ENCODE results near the gene AMER3.

AMER3 gene

DNA sequence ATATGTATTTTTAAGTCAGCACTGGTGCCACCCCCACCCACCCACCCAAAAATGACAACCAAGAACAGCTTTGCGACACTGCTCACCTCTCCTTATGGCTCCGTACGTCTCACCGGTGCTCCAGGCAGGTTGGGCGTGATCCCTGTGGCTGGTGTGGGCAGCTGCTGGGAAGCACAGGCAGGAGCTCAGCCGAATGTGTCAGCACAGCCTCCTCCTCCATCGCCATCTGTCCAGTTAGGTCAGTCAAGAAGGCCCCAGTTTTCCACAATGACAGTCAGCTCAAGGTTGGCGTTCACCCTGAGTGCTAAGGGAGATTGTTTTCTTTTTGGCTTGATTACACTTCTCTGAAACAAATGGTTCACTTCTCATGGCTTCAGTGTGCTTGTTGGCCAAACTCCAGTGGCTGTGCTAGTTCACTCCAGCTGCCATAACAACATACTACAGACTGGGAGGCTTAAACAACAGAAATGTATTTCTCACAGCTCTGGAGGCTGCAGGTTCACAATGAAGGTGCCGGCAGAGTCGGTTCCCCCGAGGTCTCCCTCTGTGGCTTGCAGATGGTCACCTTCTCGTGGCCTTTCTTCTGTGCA is 30.2 kb downstream of the AMER3 start:
- DNase-seq (ENCODE audit: low read depth in 2 of 2), result no peak

DNA sequence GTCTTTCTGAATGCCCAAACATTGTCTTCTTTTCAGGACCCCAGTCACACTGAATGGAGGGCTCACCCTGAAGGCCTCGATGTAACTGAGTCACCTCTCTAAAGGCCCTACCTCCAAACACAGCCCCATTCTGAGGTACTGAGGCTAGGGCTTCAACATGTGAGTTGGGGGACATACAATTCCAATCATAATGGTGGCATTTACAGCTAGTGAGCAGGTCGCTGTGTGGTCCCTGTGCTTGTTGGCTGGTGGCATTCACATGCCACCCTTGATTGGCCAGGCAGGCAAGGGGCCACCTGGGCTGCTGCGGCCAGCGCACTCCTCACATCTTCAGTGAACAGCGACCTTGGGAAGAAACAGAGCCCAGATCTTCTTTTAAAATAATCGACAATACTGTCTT is 30.7 kb downstream of the AMER3 start:
- no peak for DNase-seq (ENCODE audit: low read depth in 2 of 2)

DNA sequence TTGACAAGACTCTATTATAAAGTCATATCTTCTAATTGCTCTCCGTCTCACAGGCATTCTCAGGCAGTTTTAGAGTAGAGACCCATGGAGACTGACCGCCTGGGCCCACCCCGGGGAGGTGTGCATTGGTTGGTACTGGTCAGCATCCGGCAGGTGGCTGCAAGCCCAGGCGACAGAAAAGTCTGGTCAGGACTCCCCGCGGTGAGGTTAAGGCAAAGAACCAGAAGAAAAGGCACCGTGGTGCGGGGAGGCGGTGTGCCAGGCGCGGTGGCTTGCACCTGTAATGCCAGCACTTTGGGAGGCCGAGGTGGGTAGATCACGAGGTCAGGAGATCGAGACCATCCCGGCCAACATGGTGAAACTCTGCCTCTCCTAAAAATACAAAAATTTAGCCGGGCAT is 32.5 kb downstream of the AMER3 start:
- DNase-seq (ENCODE audit: low read depth in 2 of 2), result no peak

DNA sequence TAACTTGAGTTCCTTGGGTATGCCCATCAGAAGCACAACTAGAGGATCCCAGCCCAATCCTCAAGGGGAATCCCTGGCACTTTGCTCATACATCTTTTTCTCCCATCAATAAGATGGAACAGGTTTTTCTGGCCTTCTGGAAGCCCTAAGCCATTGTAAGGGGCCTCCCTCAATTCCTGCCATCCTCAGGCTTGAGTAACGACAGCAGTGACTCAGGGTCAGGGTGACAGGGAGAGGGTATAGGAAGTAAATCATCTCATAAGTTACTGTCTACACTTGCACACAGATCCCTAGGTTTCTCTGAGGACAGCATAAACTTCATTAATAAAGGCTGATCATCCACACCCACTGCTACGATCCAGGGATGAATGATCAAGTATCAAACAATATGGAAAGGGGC is 35.0 kb downstream of the AMER3 start:
- no peak for DNase-seq (ENCODE audit: low read depth in 2 of 2)

DNA sequence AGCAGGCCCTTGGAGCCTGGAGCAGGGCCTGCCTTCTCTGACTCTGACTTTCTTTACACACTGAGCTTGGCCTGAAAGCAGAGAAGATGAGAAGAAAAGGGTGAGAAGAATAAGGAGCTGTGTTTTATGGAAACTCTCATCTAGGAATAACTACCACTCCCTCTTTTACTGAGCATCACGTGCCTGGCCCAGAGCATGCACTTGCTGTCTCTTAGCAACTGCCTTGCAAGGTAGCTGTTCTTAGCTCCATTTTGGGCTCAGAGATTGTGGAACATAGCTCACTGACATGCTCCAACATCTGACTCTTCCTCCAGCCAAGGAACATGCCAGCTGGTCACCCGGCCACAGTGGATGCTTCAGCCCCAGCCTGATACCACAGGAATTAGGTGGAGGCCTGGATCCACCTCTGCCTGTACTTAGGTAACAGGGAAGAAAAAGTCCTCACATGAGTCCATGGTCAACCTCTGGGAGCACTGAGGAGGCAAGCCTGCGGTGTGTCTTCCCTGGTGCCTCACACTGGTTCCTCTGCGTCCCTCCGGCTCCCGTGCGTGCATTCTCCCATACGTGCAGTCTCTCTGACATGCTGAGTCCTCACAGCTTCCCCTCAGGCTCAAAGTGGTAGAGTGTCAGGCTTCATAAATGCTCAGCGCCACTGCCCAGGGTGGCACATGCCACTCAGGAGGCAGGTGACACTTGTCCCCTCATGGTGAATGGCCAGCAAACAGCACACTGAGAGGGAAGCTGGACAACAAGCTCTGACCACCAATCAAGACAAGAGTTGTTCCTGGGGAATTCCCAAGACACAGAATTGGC is 35.7 kb downstream of the AMER3 start:
- DNase-seq (ENCODE audit: low read depth in 2 of 2), result no peak

DNA sequence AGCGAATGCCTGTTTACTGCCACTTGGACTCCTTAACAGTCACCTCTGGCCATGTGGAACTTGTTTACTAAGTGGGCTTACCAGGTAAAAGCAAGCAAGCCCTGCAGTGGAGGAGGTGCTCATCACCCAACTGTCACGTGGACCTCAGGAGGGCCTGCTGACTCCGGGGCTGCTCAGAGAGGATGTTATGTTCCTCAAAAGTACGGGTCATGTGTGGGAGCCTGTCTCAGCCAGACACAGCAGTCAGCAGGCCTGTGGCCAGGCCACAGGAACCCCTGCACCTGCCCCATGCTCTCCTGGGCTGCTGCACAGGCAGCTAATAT is 36.2 kb downstream of the AMER3 start:
- DNase-seq (ENCODE audit: low read depth in 2 of 2), result no peak

DNA sequence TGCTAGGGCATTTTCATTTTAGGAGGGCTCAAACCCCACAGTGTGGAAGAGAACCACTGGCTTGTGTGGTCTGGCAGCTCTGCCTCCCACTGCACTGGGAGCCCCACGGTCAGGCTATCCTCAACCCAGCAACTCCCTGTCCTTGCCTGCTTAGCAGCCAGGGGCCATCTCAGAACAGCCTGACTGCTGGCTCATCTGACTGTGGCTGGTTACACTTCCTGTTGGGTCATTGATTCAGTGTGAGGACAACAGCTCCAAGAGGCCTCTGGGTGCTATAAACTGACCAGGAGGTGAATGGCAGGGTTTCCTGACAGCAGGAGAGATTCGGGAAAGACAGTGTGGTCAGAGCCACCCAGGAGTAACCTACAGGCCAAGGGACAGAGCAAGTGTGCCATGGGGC is 40.1 kb downstream of the AMER3 start:
- DNase-seq (ENCODE audit: low read depth in 2 of 2), result no peak

DNA sequence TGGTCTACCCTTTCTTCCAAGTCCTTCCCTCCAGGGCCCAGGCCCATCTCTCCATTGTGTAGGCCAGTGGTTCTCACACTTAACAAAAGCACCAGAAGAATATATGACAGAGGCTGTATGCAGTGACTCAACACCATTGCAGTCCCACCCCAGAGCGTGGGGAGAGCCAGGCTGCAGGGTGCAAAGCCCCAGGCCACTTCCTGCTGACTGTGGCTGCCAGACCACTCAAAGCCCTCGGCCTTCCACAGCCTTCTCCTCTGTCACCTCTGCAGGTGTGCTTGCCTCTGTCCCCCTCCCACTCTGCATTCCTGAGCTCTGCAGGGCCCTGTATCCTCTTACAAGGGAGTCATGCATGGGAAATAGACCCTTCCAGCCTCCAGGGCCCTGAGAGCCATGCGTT is 41.0 kb downstream of the AMER3 start:
- DNase-seq (ENCODE audit: low read depth in 2 of 2), result no peak

DNA sequence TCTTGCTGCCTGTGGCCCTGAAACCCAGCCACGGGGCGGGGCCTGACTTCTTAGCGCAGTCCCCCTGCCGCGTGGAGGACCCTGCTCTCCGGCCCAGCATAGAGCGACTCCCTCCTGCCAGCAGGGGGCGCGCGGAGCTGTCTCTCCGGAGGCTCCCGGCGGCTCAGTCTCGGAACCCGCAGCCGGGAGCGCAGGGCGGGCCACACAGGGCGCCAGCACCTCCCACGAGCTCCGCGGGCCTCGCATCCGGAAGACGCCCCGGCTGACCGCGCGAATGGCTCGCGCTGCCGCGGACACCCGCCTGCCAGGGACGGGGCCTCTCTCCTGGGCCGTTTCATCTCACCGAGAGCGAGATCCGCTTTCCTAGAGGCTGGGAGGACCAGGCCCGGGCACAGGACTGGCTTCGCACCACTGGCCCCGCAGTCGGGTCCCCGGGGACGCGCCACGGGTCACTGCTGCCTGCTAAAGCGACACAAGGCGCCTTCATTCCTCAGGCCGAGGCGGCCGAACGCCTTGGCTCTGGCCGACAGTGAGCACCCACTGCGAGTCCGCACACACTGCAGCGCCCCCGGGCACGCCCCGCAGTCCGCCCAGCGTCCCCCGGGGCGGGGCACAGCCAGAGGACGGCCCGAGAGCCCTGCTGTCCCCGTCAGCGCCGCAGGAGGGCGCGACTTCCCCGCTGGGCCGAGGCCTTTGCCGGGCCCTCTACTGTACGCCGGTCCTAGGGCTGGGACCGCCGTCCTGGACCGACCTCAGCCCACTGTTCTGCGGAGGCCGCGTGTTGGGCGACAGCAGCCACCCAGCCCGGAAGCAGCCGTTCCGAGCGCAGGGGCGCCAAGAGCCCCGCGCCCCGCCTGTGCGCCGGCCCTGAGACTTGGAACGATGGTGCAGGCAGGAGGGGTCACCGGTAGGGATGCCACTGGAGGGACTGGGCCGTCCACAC is 42.4 kb downstream of the AMER3 start:
- peak; percentile 84 to 92 for DNase-seq (ENCODE audit: low read depth in 2 of 2)

DNA sequence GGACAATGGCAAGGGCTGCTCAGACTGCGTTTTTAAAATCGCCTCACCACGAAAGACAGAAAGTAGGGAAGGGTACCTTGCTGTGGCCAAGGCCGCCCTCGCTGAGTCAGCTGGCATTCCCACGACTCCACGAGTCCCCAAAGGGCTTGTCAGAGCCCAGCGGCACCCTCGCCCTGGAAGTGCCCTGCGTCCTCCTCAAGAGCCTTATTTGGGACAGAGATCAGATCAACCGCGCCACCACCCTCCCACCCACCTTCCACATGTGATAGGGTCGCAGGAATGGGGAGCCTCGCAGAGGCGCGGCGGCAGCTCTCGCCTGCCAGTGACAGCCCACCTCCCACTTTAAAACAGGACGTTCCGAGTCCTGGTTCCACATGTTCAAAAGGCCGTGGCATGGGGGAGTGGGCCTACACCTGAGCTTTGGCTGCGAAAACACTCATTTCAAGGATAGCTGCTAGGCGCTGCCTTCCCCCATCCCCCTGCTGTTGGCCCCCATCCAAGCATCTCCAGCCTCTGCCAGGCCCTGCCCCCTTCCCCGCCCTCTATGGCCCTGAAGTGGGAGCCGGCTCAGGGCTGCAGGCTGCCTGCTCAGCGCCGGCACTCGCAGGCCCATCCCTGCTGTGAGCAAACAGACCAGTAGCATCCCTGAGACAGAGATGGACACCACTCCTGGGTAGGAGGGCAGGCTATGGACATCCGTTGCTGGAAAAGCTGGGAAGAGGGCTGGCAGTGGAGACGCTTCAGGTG is 43.3 kb downstream of the AMER3 start:
- no peak for DNase-seq (ENCODE audit: low read depth in 2 of 2)

DNA sequence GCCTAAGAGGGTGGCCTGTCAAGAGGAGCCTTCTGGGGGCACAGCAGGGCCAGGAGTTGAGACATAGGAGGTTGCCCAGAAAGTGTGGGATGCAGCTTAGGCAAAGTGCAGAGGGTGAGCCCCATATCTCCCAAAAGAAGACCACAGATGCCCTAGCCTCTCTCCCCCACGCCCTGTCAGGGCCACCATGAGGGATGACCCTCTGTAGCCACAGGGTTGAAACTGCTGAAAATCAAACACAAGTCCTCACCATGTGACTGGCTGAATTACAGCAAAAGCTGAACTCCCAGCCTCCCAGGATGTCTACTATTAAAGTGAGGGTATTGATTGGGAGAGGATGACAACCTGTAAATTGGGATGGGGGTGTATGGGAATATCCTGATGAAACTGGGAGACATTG is 44.0 kb downstream of the AMER3 start:
- no peak for DNase-seq (ENCODE audit: low read depth in 2 of 2)

DNA sequence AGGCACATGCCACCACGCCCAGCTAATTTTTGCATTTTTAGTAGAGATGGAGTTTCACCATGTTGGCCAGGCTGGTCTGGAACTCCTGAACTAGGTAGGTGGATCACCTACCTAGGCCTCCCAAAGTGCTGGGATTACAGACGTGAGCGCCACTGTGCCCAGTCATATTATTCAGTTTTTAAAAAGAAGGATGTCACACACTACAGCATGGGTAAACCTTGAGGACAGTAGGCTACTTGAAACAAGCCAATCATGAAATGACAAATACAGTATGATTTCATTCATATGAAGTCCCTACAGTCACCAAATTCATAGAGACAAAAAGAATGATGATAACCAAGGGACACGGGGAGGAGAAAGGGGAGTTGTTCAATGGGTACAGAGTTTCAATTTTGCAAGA is 50.3 kb downstream of the AMER3 start:
- no peak for DNase-seq (ENCODE audit: low read depth in 2 of 2)

DNA sequence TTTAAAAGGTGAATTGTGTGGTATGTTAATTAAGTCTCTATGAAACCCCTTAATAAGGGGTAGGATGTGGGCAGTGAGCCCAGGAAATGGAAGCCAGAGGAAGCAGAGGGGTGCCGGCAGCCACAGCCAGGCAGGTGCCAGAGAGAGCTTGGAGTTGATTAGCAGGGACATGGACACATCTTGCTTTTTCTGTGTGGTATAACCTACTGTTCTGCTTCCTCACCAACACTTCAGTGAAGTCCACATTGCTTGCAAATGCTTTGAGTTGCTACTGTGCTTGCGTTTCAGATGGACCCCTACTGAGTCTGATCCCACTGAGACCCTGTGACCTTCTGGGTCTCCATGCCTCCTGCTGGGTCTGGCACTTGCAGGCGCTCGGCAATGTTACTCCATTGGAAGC is 51.0 kb downstream of the AMER3 start:
- no peak for DNase-seq (ENCODE audit: low read depth in 2 of 2)

DNA sequence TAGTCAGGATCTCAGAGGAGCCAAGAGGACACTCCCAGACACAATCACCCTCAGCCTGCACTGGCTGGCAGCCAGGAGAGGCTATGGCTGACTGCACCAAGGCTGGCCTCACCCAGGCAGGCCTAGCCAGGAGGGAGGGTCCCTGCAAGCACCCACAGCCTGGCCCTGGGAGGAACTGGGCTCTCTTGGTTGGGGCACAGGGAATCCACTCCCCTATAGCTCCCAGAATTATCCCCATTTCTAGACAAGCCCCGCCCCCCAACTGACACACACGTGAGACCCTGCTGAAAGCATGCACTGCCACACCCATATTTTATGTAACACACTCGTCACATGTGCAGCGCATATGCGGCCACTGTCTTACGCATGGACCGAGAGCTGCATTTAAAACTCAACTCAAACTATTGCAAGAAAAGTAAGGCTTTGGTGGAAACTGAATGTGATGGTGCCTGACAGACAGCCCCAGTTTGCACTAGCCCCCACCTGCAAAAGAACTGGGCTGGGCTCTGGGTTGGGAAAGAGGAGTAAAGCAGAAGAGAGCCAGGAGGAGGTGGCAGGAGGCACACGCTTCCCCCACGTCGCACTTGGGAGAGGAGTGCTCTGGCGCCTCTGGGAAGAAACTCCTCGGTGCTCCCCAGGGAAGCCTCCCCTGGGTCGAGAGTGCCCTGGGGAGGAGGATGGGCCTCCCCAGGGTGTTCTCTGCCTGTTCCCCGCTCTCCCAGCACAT is 52.5 kb downstream of the AMER3 start:
- no peak for DNase-seq (ENCODE audit: low read depth in 2 of 2)

DNA sequence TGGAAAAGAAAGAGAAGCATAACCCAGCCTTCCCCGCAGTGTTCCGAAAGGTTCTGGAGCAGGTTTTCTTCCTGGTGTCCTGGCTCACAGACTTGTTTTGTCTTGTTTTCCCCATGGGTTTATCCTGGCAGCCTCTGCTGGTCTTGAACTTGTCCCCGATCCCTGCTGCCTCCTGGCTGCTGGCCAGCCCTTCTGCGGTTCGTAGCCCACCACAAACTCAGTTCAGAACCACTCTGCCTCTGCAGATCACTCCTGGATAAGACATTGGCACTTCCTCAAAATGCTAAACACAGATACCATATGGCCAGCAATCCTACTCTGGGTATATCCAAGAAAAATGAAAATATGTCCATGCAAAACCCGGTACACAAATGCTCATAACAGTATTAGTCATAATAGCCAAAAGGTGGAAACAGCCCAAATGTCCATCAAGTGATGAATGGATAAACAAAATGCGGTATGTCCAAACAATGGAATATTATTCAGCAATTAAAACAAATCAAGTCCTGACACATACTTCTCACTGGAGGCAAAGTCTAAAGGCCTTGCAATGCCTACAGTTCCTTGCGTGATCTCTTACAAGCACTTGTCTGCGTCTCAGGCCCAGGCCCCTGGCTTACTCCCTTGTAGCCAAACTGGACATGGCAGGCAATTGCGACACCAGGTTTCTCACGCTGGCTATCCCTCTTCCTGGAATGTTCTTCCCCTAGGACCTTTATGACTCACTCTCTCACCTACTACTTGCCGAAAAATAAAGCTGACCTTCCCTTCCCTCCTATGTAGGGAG is 53.3 kb downstream of the AMER3 start:
- no peak for DNase-seq (ENCODE audit: low read depth in 2 of 2)

DNA sequence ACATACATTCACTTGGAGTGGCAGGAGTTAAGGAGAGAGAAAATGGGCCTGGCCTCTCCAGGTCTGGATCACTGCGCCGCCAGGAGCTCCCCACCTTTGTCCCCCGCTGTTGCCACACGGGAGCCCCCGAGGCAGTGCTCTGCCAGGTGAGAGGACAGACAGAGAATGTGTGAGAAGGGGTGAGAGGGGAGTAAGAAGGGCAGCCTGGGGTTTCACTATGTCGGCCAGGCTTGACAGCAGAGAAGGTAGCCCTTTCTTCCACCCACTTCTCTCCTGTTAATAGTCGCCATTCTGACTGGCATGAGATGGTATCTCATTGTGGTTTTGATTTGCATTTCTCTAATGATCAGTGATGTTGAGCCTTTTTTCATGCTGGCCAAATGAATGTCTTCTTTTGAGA is 55.1 kb downstream of the AMER3 start:
- DNase-seq (ENCODE audit: low read depth in 2 of 2), result no peak

DNA sequence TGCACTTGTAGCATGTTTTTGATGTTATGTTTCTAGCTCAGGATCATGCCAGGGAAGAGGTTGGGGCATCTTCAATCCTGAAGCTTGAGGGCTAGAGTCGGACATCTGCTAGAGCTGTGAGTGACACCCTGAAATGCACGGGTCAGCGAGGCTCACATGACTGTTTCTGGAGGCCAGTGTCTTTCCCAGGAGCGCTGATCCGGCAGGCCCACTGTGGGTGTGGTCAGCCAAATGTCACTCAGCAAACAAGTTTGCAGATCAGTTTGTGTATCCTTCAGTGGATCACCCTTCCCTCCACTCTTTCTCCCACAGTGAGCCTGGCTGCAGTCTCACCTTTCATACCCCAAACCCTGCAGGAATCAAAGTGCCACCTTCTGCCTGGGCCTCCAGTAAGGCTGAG is 58.4 kb downstream of the AMER3 start:
- DNase-seq (ENCODE audit: low read depth in 2 of 2), result no peak

DNA sequence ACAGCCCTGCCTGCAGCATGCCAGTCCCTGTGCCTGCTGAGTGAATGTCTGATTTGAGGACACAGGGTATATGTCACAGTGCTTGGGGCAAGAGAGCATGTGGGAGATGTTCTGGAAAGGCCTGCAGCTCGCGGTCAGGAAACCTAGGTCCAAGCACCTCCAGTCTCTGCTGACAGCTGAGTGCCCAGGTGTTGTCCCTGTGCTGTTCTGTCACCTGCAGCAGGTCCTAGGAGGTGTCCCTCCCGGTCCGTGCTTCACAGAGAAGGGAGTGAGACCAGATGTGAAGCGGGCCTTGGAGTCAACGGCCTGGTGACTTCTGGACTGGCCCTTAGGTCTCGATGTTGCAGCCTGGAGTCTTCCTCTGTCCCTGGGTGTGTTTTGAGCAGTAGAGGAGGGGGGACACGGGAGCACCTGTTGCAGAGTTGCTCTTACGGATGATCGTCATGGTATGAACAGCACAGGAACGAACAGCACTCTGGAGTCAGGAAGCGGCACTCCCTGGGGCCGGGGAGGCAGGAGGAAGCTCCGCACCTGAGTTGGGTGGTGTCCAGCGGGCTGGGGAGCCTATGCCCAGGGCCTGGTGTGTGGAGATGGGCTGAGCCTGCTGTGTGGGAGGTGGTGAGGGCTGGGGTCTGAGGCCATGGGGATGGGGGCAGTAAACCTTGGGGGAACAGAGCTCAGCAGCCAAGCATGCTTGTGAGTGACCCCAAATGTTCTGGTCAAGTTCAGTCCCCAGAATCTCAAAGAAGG is 59.8 kb downstream of the AMER3 start:
- DNase-seq (ENCODE audit: low read depth in 2 of 2), result no peak

All from stimulated activated CD4-positive, alpha-beta T cell treated with anti-CD3 and anti-CD28 coated beads, Interleukin-12 subunit alpha, Interleukin-12 subunit beta, amount 100 ng/mL, for 24 hours (primary cell).